HL-60 (cell line): Measurements from ENCODE around the gene UBTF.

Experiments
- CTCF ChIP-seq: IDR thresholded peaks from one replicate; pipeline ENCODE4 v1.5.1; 2011; ENCODE audit warnings: low read length, control low read depth, inconsistent platforms; ENCODE audit not compliant: insufficient read depth
- POLR2AphosphoS5 ChIP-seq: IDR thresholded peaks from 2 replicates; pipeline ENCODE4 v1.6.1; 2012; ENCODE audit warnings: low read depth

- no peak for TF ChIP-seq CTCF
- no peak for TF ChIP-seq POLR2AphosphoS5
Observed at GRCh38 chr17:44230140-44230539, 10.7 kb upstream of the UBTF start.
